HCT116 (cell line): ENCODE results near the gene NOS1. TPM values are rescaled to one million over a fixed set of nuclear protein-coding genes. Genes with fewer than 3 reads are reported as not detected.

Source experiments
- ATAC-seq: fragments of 200-7000 bp; cut with Tn5 transposase; 2 replicates; pipeline ENCODE4 v1.9.1; 2020; ENCODE audit warnings: mild to moderate bottlenecking, moderate library complexity
- BruUV-seq: library from RNA; stranded (reverse); fragments of 400-500 nt; replicated peaks from 2 replicates; lab custom pipeline; 2021; lab: Mats Ljungman, UMichigan
- CTCF ChIA-PET: fragments of 300-600 bp; sonication (Branson Sonifier 250); formaldehyde crosslinking; loops from one replicate; lab custom pipeline; 2021; ENCODE audit warnings: antibody characterized with exemption; lab: Charles Lee
- POLR2A ChIA-PET: fragments of 300-600, 350-600 bp; sonication (Branson Sonifier 250); formaldehyde crosslinking; loops from one replicate; lab custom pipeline; 2021; ENCODE audit warnings: antibody characterized with exemption; lab: Charles Lee
- RAD21 ChIA-PET, 2 experiments: fragments of 300-600 bp; sonication (Branson Sonifier 250); formaldehyde crosslinking; loops; one replicate each; lab custom pipeline; 2023; ENCODE audit warnings: low total read pairs in 2 of 2; ENCODE audit not compliant: uncharacterized antibody in 2 of 2, unreplicated experiment in 2 of 2, low non-redundant PET in 1 of 2; lab: Charles Lee
- DNase-seq: peaks from one replicate; pipeline ENCODE4 v3.0.0-alpha.2; 2010; ENCODE audit warnings: low read depth, low spot score
- H2AFZ ChIP-seq: fragments of 200-600 bp; shearing (Covaris generic), sonication (generic); 2 replicates; pipeline ENCODE4 v1.6.1; 2017; ENCODE audit warnings: low read depth, mixed run types, mixed read lengths, antibody characterized with exemption, low read length; ENCODE audit not compliant: poor library complexity, severe bottlenecking
- H3K27ac ChIP-seq: 2 replicates; pipeline ENCODE4 v1.5.1; 2012; ENCODE audit warnings: low read depth, low read length
- H3K27me3 ChIP-seq: fragments of 200-600 bp; sonication (generic); 2 replicates; pipeline ENCODE4 v1.6.1; 2016; ENCODE audit warnings: mixed run types, low read length, mixed read lengths; ENCODE audit not compliant: insufficient read depth
- H3K36me3 ChIP-seq, 2 experiments: fragments of 200-500 bp in 1 of 2; fragments of 200-600 bp in 1 of 2; sonication (Bioruptor generic) in 1 of 2; sonication (generic) in 1 of 2; 2 replicates each; pipeline versions ENCODE4 v1.5.1 to v1.6.1; 2014 to 2016; ENCODE audit warnings: low read length in 2 of 2, inconsistent platforms in 1 of 2, mixed read lengths in 1 of 2, mixed run types in 1 of 2; ENCODE audit not compliant: insufficient read depth in 2 of 2, control insufficient read depth in 1 of 2
- H3K4me1 ChIP-seq, 2 experiments: fragments of 200-600 bp in 1 of 2; sonication (generic) in 1 of 2; 2 replicates each; pipeline versions ENCODE4 v1.5.1 to v1.6.1; 2012 to 2017; ENCODE audit warnings: low read length in 2 of 2, inconsistent platforms in 1 of 2, mild to moderate bottlenecking in 1 of 2, mixed read lengths in 1 of 2, mixed run types in 1 of 2, moderate library complexity in 1 of 2; ENCODE audit not compliant: insufficient read depth in 2 of 2, control insufficient read depth in 1 of 2
- H3K4me2 ChIP-seq: fragments of 200-600 bp; sonication (generic); 2 replicates; pipeline ENCODE4 v1.6.1; 2017; ENCODE audit warnings: mixed run types, low read length, mixed read lengths
- H3K4me3 ChIP-seq, 2 experiments: fragments of 200-600 bp in 1 of 2; sonication (generic) in 1 of 2; replicated peaks in 1 of 2; 2 replicates each; pipeline ENCODE4 v1.5.1; 2011 to 2016; ENCODE audit warnings: low read length in 2 of 2, control low read depth in 1 of 2, low read depth in 1 of 2, mild to moderate bottlenecking in 1 of 2, mixed read lengths in 1 of 2, mixed run types in 1 of 2
- H3K79me2 ChIP-seq: fragments of 200-600 bp; sonication (generic); 2 replicates; pipeline ENCODE4 v1.6.1; 2017; ENCODE audit warnings: mild to moderate bottlenecking, mixed run types, low read length, moderate library complexity, mixed read lengths; ENCODE audit not compliant: insufficient read depth
- H3K9ac ChIP-seq: fragments of 200-600 bp; sonication (generic); 2 replicates; pipeline ENCODE4 v1.6.1; 2016; ENCODE audit warnings: low read length, mixed read lengths
- H3K9me2 ChIP-seq: fragments of 200-600 bp; sonication (generic), shearing (Covaris generic); 2 replicates; pipeline ENCODE4 v1.6.1; 2017; ENCODE audit warnings: mixed run types, mild to moderate bottlenecking, moderate library complexity; ENCODE audit not compliant: insufficient read depth
- H3K9me3 ChIP-seq, 2 experiments: fragments of 200-500 bp in 1 of 2; fragments of 200-600 bp in 1 of 2; sonication (Bioruptor generic) in 1 of 2; sonication (generic) in 1 of 2; 2 replicates each; pipeline ENCODE4 v1.6.1; 2014 to 2017; ENCODE audit warnings: low read length in 2 of 2, mixed read lengths in 2 of 2, inconsistent platforms in 1 of 2, low read depth in 1 of 2, mild to moderate bottlenecking in 1 of 2, mixed run types in 1 of 2, moderate library complexity in 1 of 2; ENCODE audit not compliant: control insufficient read depth in 1 of 2, insufficient read depth in 1 of 2
- H4K20me1 ChIP-seq: fragments of 200-600 bp; sonication (generic), shearing (Covaris generic); 2 replicates; pipeline ENCODE4 v1.6.1; 2017; ENCODE audit warnings: mixed run types, mild to moderate bottlenecking, moderate library complexity; ENCODE audit not compliant: insufficient read depth
- CBX3 ChIP-seq: IDR thresholded peaks from 2 replicates; pipeline ENCODE4 v1.6.1; 2012; ENCODE audit warnings: low read depth
- EGR1 ChIP-seq: IDR thresholded peaks from 2 replicates; pipeline ENCODE4 v1.6.1; 2012; ENCODE audit warnings: low read depth
- FOSL1 ChIP-seq: IDR thresholded peaks from 2 replicates; pipeline ENCODE4 v1.6.1; 2012; ENCODE audit warnings: low read depth
- POLR2A ChIP-seq: IDR thresholded peaks from 2 replicates; pipeline ENCODE4 v1.7.0; 2011; ENCODE audit warnings: borderline replicate concordance; ENCODE audit not compliant: insufficient read depth, insufficient read length; ENCODE audit errors: extremely low read depth
- RAD21 ChIP-seq: IDR thresholded peaks from 2 replicates; pipeline ENCODE4 v1.6.1; 2012; ENCODE audit warnings: low read depth, mild to moderate bottlenecking
- SP1 ChIP-seq: IDR thresholded peaks from 2 replicates; pipeline ENCODE4 v1.6.1; 2012; ENCODE audit warnings: low read depth
- TCF7L2 ChIP-seq: IDR thresholded peaks from 2 replicates; pipeline ENCODE4 v1.7.0; 2011; ENCODE audit warnings: borderline replicate concordance, inconsistent platforms; ENCODE audit not compliant: insufficient read depth, insufficient read length; ENCODE audit errors: extremely low read depth
- YY1 ChIP-seq: IDR thresholded peaks from 2 replicates; pipeline ENCODE4 v1.6.1; 2011; ENCODE audit warnings: low read length, low read depth, moderate library complexity, mild to moderate bottlenecking; ENCODE audit not compliant: insufficient replicate concordance; ENCODE audit errors: extremely low read depth
- ZFX ChIP-seq: fragments of 450-650 bp; IDR thresholded peaks from 2 replicates; pipeline ENCODE4 v1.6.1; 2017
- ZNF274 ChIP-seq: fragments of 200-500 bp; sonication (Bioruptor generic); IDR thresholded peaks from 2 replicates; pipeline ENCODE4 v1.6.1; 2014; ENCODE audit warnings: mild to moderate bottlenecking, low read depth, low read length, inconsistent platforms
- intact Hi-C: fragments of 100-400 bp; cut with micrococcal nuclease; formaldehyde crosslinking; loops from 2 replicates; pipeline ENCODE4 v1.10.0; 2022
- total RNA-seq: library from RNA; stranded (reverse); gene quantifications from one replicate; pipeline ENCODE4 v1.2.1, GENCODE V29; 2021; ENCODE audit not compliant: unreplicated experiment
- TF ChIP-seq, protein P1 (sequence below): IDR thresholded peaks from 2 replicates; pipeline ENCODE4 v1.6.1; 2012; ENCODE audit warnings: low read depth
- TF ChIP-seq, protein P2 (sequence below): IDR thresholded peaks from 2 replicates; pipeline ENCODE4 v1.6.1; 2012
- TF ChIP-seq, protein P3 (sequence below): IDR thresholded peaks from 2 replicates; pipeline ENCODE4 v1.6.1; 2012

Gene NOS1
- total RNA-seq, 1 experiment from 2014 or later: 0.22 TPM

DNA sequence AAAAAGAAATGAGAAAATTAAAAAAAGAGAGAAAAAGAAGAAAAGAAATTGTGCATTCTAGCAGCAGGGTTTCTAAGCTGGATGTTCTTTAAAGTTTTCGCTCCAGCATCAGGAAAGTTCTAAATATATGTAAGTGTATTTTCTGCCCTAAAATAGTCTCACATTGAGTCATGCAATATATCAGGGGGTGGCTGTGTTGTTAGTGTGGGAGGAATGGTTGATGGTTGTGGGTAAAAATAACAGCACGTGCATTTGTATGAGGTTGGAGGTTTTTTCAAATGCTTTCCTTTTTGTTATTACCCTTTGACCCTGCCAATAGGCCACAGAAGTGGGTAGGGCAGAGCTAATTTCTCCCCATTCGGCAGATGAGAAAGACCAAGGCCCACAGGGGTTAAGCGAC is 106.0 kb downstream of the NOS1 start:
- H3K79me2 ChIP-seq: no peaks in the 10 kb centered on the region
- no peaks in the 10 kb centered on the region for H3K36me3 ChIP-seq
- H4K20me1 ChIP-seq: no peaks in the 10 kb centered on the region
- CTCF ChIA-PET: no interaction called here
- H3K27ac ChIP-seq: no peak overlapping the region
- H3K9me3 ChIP-seq: no peaks in the 10 kb centered on the region
- H3K4me3 ChIP-seq: no peak overlapping the region
- no peak overlapping the region for H3K9ac ChIP-seq
- RAD21 ChIA-PET: no interaction called here
- no peaks in the 10 kb centered on the region for H3K27me3 ChIP-seq
- ATAC-seq (no peak), DNase-seq (no peak)
- intact Hi-C loops: no loop called here
- no peaks in the 10 kb centered on the region for H3K9me2 ChIP-seq
- no peak overlapping the region for H2AFZ ChIP-seq
- no peak overlapping the region for H3K4me2 ChIP-seq
- POLR2A ChIA-PET: no interaction called here
- H3K4me1 ChIP-seq: no peaks in the 10 kb centered on the region
- no peak for TF ChIP-seq FOSL1
- no peak for TF ChIP-seq POLR2A
- TF ChIP-seq RAD21: no peak
- TF ChIP-seq EGR1: no peak
- TF ChIP-seq SP1: no peak
- TF ChIP-seq, protein P1, sequence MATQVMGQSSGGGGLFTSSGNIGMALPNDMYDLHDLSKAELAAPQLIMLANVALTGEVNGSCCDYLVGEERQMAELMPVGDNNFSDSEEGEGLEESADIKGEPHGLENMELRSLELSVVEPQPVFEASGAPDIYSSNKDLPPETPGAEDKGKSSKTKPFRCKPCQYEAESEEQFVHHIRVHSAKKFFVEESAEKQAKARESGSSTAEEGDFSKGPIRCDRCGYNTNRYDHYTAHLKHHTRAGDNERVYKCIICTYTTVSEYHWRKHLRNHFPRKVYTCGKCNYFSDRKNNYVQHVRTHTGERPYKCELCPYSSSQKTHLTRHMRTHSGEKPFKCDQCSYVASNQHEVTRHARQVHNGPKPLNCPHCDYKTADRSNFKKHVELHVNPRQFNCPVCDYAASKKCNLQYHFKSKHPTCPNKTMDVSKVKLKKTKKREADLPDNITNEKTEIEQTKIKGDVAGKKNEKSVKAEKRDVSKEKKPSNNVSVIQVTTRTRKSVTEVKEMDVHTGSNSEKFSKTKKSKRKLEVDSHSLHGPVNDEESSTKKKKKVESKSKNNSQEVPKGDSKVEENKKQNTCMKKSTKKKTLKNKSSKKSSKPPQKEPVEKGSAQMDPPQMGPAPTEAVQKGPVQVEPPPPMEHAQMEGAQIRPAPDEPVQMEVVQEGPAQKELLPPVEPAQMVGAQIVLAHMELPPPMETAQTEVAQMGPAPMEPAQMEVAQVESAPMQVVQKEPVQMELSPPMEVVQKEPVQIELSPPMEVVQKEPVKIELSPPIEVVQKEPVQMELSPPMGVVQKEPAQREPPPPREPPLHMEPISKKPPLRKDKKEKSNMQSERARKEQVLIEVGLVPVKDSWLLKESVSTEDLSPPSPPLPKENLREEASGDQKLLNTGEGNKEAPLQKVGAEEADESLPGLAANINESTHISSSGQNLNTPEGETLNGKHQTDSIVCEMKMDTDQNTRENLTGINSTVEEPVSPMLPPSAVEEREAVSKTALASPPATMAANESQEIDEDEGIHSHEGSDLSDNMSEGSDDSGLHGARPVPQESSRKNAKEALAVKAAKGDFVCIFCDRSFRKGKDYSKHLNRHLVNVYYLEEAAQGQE: no peak
- TF ChIP-seq, protein P2, sequence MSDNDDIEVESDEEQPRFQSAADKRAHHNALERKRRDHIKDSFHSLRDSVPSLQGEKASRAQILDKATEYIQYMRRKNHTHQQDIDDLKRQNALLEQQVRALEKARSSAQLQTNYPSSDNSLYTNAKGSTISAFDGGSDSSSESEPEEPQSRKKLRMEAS: no peak
- no peak for TF ChIP-seq TCF7L2
- TF ChIP-seq ZFX: no peak
- no peak for TF ChIP-seq ZNF274
- TF ChIP-seq, protein P3, sequence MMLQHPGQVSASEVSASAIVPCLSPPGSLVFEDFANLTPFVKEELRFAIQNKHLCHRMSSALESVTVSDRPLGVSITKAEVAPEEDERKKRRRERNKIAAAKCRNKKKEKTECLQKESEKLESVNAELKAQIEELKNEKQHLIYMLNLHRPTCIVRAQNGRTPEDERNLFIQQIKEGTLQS: no peak
- no peak for TF ChIP-seq YY1
- TF ChIP-seq CBX3: no peak
- TF ChIP-seq, all 23 proteins: peak for 0
- BruUV-seq: no TSS peak
